SK-N-DZ (cell line): ENCODE measurements around the gene EIF4ENIF1.
"Not testable (repeated sequence)": the region's sequence is repeated elsewhere in the genome, so short reads cannot be mapped to it uniquely, and the experiment has no call there.

Source experiments
- DNase-seq: peaks from one replicate; pipeline ENCODE4 v3.0.0-alpha.2; 2015; ENCODE audit warnings: low spot score

EIF4ENIF1 gene

GRCh38 chr22:31492151-31492550, 2.5 kb upstream of the EIF4ENIF1 start:
- DNase-seq, result no peak

GRCh38 chr22:31491218-31491962, 1.7 kb upstream of the EIF4ENIF1 start:
- no peak for DNase-seq

- DNase-seq, result peak; percentile 43
Measured at GRCh38 chr22:31490496-31490925, 869 bp upstream of the EIF4ENIF1 start.

GRCh38 chr22:31488988-31489617, 539 bp downstream of the EIF4ENIF1 start:
- DNase-seq, result peak; percentile 40

DNA sequence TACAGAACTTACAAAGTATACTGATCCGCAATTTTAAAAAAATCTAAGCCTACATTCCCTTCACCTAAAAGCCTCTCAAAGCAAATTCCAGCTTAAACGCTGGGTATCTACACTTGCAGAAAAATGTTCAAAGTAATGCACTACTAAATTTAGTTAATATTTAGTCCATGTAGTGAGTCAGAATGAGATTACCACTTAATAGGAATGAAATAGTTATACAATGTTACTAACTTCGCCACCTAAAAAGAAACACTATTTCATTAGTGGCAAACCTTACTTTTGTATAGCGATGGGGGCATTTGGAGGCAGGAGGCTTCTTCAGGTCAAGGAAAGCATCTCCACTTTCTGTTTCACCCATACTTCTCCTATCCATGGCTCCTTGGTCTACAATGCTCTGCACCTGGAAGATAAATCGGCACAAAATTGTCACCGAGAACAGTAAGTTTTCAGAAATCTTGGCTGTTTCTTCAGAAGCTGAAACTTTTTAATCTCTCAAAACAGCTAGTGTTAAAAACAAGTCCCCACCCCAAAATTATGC, 1.2 kb downstream of the EIF4ENIF1 start:
- DNase-seq, result no peak

- no peak for DNase-seq
Measured at GRCh38 chr22:31486951-31487350, 2.7 kb downstream of the EIF4ENIF1 start.

DNA sequence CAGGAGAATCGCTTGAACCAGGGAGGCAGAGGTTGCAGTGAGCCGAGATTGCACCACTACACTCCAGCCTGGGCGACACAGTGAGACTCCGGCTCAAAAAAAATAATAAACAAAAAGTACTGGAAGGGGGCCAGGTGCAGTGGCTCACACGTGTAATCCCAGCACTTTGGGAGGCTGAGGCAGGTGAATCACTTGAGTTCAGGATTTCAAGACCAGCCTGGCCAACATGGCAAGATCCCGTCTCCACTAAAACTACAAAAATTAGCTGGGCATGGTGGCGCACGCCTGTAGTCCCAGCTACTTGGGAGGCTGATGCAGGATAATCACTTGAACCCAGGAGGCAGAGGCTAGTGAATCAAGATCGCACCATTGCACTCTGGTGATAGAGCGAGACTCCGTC, 3.3 kb downstream of the EIF4ENIF1 start:
- not testable (repeated sequence) for DNase-seq

- not testable (repeated sequence) for DNase-seq
Measured at GRCh38 chr22:31482470-31482869, 7.2 kb downstream of the EIF4ENIF1 start.

DNA sequence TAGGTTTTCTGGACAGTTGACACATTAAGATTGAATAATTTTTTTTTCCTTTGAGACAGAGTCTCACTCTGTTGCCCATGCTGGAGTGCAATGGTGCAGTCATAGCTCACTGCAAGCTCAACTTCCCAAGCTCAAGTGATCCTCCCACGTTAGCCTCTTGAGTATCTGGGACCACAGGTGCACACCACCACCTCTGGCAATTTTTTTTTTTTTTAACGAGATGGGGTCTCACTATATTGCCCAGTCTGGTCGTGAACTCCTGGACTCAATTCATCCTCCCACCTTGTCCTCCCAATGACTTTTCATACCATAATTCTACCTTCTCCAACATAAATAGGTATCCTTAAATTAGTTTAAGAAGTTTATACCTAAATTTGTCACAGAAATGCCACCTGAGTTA, 8.5 kb downstream of the EIF4ENIF1 start:
- no peak for DNase-seq

- no peak for DNase-seq
Measured at GRCh38 chr22:31477329-31477728, 12.3 kb downstream of the EIF4ENIF1 start.

DNA sequence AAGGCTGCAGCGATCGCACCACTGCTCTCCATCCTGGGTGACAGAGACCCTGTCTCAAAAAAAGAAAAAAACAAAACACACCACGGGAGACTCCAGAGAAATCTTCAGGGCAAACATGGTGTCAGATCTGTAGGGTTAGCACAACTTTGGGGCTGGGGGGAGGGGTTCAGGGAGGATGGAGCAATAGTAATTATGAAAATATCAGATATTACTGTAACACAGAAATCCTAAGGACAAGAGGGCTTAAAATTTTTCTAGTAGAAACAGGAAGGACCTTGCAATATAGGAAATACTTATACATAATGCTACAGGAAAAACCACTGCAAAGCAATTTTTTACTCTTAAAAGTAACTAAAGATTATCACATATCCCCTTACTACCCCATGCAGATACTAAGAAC, 13.8 kb downstream of the EIF4ENIF1 start:
- DNase-seq, result no peak

- DNase-seq, result no peak
Measured at GRCh38 chr22:31474743-31475142, 14.9 kb downstream of the EIF4ENIF1 start.

DNA sequence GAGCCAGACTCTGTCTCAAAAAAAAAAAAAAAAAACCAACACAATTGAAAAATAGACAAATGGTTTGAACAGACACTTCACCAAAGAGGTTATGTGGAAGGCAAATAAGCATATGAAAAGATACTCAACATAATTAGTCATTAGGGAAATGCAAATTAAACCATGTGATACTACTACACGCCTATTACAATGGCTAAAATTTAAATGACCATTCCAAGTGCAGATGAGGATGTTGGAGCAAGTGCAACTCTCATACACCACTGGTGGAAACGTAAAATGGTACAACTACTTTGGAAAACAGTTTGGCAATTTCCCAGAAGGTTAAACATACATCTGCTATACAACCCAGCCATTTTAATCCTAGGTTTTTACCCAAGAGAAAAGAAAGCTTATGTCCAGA, 24.3 kb downstream of the EIF4ENIF1 start:
- DNase-seq, result no peak

GRCh38 chr22:31461699-31462098, 27.9 kb downstream of the EIF4ENIF1 start:
- no peak for DNase-seq

DNA sequence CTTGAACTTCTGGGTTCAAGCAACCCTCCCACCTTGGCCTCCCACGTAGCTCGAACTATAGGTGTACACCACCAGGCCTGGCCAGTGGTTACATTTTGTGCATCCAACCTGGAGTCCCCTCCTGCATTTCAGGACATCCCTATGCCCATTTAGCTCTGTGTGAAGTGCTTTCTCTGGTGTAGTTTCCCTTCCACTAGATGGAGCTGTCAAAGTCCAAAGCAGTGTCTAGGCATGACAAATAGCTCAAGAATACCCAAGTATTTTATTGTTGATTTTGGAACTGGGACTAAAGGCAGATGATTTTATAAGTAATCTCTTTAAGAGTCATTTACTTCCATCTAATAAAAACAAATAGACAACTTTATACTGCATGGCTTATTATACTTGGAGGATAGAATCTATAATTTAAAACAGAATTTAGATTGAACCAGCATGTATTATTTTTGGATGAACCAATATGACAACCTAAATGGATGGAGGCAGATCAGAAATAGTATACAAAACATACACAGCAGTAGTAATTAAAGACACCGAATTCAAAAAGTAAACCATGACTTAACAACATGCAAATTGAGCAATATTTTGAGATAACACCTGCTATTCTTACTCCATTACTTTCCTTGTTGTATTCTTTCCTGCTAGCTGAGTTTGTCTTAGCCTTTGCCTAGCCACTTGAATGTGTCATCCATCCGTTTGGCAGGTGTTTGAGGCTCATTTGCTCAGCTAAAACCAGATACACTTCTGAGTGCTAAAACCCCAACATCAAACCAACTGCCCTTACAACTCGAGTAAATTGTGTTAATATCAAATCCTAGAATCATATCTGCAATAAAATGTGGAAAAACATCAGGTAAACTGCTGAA, 37.7 kb downstream of the EIF4ENIF1 start:
- peak; percentile 11 for DNase-seq

DNA sequence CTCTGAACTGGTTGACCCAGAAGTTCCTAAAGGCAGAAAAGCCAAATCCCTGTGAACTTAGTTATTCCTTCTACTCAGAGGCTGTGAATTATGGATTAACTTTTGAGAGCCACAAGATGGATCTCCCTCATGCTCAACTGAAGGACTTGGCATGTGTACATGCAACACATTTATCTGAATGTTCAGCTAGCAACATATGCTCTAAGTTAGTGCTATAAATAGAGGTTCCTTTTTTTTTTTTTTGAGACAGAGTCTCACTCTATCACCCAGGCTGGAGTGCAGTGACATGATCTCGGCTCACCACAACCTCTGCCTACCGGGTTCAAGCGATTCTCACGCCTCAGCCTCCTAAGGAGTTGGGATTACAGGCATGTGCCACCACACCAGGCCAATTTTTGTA, 40.1 kb downstream of the EIF4ENIF1 start:
- no peak for DNase-seq

DNA sequence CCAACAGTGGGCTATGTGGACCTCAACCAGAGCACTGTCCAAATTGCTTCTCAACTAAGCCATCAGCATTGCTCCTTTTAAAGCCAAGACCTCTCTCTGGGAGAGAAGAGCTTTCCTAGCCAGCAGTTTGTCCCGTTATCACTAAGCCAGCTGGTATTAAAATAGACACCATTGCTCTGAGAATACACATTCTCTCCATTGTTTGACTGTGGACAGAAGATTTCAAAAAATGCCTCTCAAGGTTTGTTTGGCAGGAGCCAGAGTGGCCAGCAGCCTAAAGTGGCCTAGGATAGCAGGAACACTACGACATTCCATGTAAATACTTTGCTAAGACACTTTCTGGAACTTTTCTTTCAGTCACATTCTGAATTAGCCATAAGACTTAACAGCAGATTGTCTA, 41.3 kb downstream of the EIF4ENIF1 start:
- DNase-seq, result no peak

DNA sequence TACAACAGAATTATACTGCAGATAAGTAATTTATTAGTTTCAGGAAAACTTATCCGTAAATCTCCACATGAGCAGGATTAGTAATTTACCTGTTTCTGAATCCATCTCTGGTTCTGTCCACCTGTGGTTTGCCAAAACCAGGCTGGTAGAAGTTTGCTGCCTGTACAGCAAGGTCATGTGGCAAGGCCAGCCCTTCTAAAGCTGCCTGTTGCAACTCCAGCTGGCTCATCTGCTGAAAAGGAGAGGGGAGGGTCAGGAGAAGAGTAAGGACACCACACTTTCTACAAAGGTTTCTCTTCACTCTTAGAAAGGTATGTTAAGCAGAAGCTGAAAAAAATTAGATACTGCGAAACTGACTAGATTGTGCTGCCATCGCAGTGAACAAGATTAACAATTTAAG, 42.3 kb downstream of the EIF4ENIF1 start:
- no peak for DNase-seq

DNA sequence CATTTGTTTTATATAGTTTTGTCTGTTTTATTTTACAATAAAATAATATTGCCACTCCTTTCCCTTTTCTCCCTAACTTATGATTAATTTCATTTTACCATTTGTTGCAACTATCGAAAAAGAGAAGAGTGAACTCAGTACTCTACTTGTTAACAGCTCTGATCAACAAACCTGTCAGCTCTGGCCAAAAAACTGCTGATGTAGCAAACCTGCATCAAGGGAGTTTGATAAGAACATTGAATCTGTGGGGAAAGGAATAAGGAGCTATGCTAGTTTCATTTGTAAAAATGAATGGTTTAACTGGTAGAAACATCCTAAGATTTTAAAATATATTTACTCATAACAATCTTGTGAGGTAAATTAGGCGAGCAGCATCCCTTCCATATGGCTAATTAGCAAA, 42.9 kb downstream of the EIF4ENIF1 start:
- DNase-seq, result no peak

DNA sequence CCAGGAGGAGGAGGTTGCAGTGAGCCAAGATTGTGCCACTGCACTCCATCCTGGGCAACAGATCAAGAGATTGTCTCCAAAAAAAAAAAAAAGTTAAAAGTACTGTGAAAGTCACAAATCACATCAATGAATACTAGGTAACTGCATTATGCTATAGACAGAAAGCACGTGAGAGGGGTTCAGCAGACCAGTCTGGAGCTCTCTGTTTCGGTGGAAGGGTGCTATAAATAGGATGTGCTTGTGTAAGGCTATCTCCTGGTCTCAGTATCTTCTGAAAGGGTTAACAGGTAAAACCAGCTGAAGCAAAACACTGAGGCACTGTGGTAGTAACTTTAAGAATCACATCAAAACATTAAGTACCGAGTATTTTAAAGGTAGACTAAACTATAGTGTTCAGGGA, 43.4 kb downstream of the EIF4ENIF1 start:
- no peak for DNase-seq

DNA sequence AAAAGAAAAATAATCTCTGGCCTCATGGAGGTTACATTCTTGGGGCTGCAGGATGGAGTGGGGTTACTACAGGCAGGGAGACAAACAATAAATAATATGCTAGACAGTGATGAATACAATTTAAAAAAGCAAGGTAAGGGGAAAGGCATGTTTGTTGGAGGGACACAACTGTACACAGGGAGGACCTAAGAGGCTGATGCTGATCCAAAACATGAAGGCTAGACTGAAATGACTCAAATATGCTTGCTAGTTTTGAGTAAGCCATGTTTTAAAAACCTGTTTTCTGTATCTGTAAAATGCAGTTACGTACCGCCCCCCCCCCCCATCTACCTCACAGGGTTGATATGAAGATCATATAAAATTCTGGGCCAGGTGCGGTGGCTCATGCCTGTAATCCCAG, 44.0 kb downstream of the EIF4ENIF1 start:
- no peak for DNase-seq

GRCh38 chr22:31443516-31443915, 46.1 kb downstream of the EIF4ENIF1 start:
- no peak for DNase-seq
